SK-N-MC (cell line): ENCODE data around the gene MED27.

ENCODE experiments used
- EZH2 ChIP-seq: fragments of 200-600 bp; sonication (generic); IDR thresholded peaks from one replicate; pipeline ENCODE4 v1.6.1; 2017; ENCODE audit warnings: antibody characterized with exemption
- FOXP2 ChIP-seq: optimal IDR thresholded peaks from 2 replicates; pipeline ENCODE3; 2011; ENCODE audit warnings: mild to moderate bottlenecking, moderate library complexity; ENCODE audit not compliant: insufficient read depth; ENCODE audit errors: extremely low read length, control extremely low read depth
- POLR2AphosphoS5 ChIP-seq: IDR thresholded peaks from 2 replicates; pipeline ENCODE4 v1.6.1; 2012; ENCODE audit warnings: mild to moderate bottlenecking, low read depth, low read length, borderline replicate concordance

- TF ChIP-seq POLR2AphosphoS5: no peak
- no peak for TF ChIP-seq EZH2
- TF ChIP-seq FOXP2: no peak
Observed at GRCh38 chr9:131849391-131849790, 230.3 kb downstream of the MED27 start.
